GM10248 (cell line): ENCODE results near the gene TMEM151B.
"Not testable (repeated sequence)": the region's sequence is repeated elsewhere in the genome, so short reads cannot be mapped to it uniquely, and the experiment has no call there.

Source experiments
- CTCF ChIA-PET: fragments of 300-600 bp; sonication (Branson Sonifier 250); formaldehyde crosslinking; extraction: SDS; loops from one replicate; lab custom pipeline; 2021; ENCODE audit warnings: antibody characterized with exemption; lab: Yijun Ruan, JAX
- POLR2A ChIA-PET: fragments of 350-650 bp; sonication (Branson Sonifier 250); formaldehyde crosslinking; extraction: SDS; loops from one replicate; lab custom pipeline; 2020; ENCODE audit warnings: antibody characterized with exemption; lab: Yijun Ruan, JAX
- DNase-seq: peaks from one replicate; pipeline ENCODE4 v3.0.0; 2012; ENCODE audit errors: extremely low spot score
- CTCF ChIP-seq: IDR thresholded peaks from 2 replicates; pipeline ENCODE4 v1.5.1; 2012; ENCODE audit warnings: mild to moderate bottlenecking, low read depth; ENCODE audit errors: extremely low read depth, missing control alignments, control extremely low read depth

Gene TMEM151B

GRCh38 chr6:44315951-44316350, 45.7 kb downstream of the TMEM151B start:
- CTCF ChIA-PET = interaction anchor here (5.3 kb wide), 1 partner anchor 13 kb away, joined by 45 read pairs; no protein-coding TSS in a partner anchor
- POLR2A ChIA-PET = no interaction called here
- TF ChIP-seq CTCF = no peak
- DNase-seq = no peak

- no peak for DNase-seq
- ChIA-PET CTCF (no interaction called here), POLR2A (no interaction called here)
- no peak for TF ChIP-seq CTCF
These were observed 46.2 kb downstream of the TMEM151B start for GRCh38 chr6:44316481-44316880.

- POLR2A ChIA-PET, CTCF ChIA-PET: not testable (repeated sequence)
These were observed 46.9 kb downstream of the TMEM151B start for GRCh38 chr6:44317136-44317631.

GRCh38 chr6:44321210-44321609, 51.0 kb downstream of the TMEM151B start:
- no peak for DNase-seq
- ChIA-PET CTCF (interaction anchor here (1.0 to 4.9 kb wide), 4 partner anchors 9 to 24 kb away, joined by 3 to 22 read pairs (median 11); partner anchors contain the start of gene AARS2), POLR2A (no interaction called here)
- TF ChIP-seq CTCF = no peak

More at GRCh38 chr6:44317136-44317631, 46.9 kb downstream of the TMEM151B start:
- DNase-seq = not testable (repeated sequence)

- ChIA-PET POLR2A (no interaction called here), CTCF (interaction anchor here (0.6 to 3.3 kb wide), 5 partner anchors 10 to 59 kb away, joined by 3 to 14 read pairs (median 8); partner anchors contain the start of gene AARS2)
- no peak for TF ChIP-seq CTCF
- DNase-seq = no peak
These were observed 56.8 kb downstream of the TMEM151B start for GRCh38 chr6:44327096-44327495.

- ChIA-PET POLR2A (no interaction called here), CTCF (interaction anchor here (1.0 to 3.3 kb wide), 3 partner anchors 10 to 60 kb away, joined by 3 to 14 read pairs (median 14); no protein-coding TSS in a partner anchor)
These were observed 57.5 kb downstream of the TMEM151B start for GRCh38 chr6:44327760-44328159.

GRCh38 chr6:44328203-44328602, 58.0 kb downstream of the TMEM151B start:
- DNase-seq = not testable (repeated sequence)
- CTCF ChIA-PET = interaction anchor here (3.0 to 3.3 kb wide), 2 partner anchors 9 to 22 kb away, joined by 14 read pairs; no protein-coding TSS in a partner anchor

More at GRCh38 chr6:44327760-44328159, 57.5 kb downstream of the TMEM151B start:
- DNase-seq = no peak
- TF ChIP-seq CTCF = no peak

More at GRCh38 chr6:44328203-44328602, 58.0 kb downstream of the TMEM151B start:
- POLR2A ChIA-PET = not testable (repeated sequence)
